Fibroblast of the aortic adventitia (primary cell): ENCODE measurements around the gene ZBTB11. TPM values are rescaled to one million over a fixed set of nuclear protein-coding genes. Genes with fewer than 3 reads are reported as not detected.
"Not testable (repeated sequence)": the region's sequence is repeated elsewhere in the genome, so short reads cannot be mapped to it uniquely, and the experiment has no call there.

Experiments
- DNase-seq: peaks from one replicate; pipeline ENCODE4 v3.0.0-alpha.2; 2010; ENCODE audit warnings: low read depth
- H3K4me3 ChIP-seq: 2 replicates; pipeline ENCODE4 v1.5.1; 2011; ENCODE audit warnings: low read depth, mild to moderate bottlenecking, control low read depth, low read length, moderate library complexity
- total RNA-seq: library from RNA; depleted of rRNA; stranded (reverse); fragments of >200 nt; gene quantifications from 2 replicates; pipeline ENCODE4 v1.2.3, GENCODE V29; 2012; ENCODE audit warnings: low replicate concordance
- TF ChIP-seq, protein P1 (sequence below): IDR thresholded peaks from 2 replicates; pipeline ENCODE4 v1.5.1; 2011; ENCODE audit warnings: mild to moderate bottlenecking, low read length, control low read depth, inconsistent platforms; ENCODE audit not compliant: insufficient read depth

ZBTB11 gene
- total RNA-seq, 1 donor: 23.1 TPM

DNA sequence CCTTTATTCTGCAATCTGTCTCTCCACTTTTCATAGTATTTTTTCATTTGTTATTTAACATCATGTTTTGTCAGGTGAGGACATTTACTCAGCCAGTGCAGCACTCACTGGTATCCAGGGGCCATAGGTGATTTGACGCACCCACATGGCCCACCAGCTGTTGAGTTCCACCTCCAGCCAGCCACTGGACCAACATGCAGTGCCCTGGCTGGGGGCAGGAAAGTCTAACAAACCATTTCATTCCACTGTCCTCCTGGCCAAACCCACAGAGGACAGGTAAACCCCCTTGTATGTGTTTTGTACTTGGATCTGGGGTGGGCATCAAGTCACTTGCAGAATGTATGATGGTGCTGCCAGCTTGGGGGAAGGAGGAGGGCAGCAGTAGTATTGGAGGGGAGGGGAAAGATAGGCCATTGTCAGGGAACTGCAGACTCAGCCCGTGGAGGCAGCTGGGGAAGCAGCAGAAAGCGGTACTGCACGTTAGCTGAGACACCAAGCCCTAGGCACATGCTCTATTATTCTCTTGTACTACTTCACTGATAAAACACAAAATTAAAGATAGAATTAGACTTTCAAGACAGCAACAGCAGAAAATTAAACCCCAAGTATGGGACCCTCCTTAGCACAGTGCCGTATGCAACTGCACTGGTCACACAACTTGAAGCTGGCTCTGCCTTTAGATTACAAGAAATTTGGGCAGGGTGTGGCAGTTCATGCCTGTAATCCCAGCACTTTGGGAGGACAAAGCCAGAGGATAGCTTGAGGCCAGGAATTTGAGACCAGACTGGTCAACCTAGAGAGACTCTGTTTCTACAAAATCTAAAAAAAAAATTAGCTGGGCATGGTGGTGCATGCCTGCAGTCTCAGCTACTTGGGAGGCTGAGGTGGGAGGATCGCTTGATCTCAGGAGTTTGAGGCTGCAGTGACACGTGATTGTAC lies 25.0 kb upstream of the ZBTB11 start:
- no peak overlapping the region for H3K4me3 ChIP-seq
- no peak for DNase-seq

DNA sequence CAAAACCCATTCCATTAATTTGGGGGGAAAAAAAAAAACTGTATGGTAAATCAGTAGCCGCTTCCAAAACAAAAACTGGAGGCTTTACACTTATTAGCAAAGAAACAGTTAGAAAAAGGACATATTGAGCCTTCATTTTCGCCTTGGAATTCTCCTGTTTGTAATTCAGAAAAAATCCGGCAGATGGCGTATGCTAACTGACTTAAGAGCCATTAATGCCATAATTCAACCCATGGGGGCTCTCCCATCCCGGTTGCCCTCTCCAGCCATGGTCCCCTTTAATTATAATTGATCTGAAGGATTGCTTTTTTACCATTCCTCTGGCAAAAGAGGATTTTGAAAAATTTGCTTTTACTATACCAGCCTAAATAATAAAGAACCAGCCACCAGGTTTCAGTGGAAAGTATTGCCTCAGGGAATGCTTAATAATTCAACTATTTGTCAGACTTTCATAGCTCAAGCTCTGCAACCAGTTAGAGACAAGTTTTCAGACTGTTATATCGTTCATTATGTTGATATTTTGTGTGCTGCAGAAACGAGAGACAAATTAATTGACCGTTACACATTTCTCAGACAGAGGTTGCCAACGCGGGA lies 18.9 kb upstream of the ZBTB11 start:
- TF ChIP-seq, protein P1, sequence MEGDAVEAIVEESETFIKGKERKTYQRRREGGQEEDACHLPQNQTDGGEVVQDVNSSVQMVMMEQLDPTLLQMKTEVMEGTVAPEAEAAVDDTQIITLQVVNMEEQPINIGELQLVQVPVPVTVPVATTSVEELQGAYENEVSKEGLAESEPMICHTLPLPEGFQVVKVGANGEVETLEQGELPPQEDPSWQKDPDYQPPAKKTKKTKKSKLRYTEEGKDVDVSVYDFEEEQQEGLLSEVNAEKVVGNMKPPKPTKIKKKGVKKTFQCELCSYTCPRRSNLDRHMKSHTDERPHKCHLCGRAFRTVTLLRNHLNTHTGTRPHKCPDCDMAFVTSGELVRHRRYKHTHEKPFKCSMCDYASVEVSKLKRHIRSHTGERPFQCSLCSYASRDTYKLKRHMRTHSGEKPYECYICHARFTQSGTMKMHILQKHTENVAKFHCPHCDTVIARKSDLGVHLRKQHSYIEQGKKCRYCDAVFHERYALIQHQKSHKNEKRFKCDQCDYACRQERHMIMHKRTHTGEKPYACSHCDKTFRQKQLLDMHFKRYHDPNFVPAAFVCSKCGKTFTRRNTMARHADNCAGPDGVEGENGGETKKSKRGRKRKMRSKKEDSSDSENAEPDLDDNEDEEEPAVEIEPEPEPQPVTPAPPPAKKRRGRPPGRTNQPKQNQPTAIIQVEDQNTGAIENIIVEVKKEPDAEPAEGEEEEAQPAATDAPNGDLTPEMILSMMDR: peak; percentile 67
- DNase-seq: peak; percentile 75
- no peak overlapping the region for H3K4me3 ChIP-seq

More for the DNA sequence above, 25.0 kb upstream of the ZBTB11 start:
- TF ChIP-seq, protein P1: no peak

DNA sequence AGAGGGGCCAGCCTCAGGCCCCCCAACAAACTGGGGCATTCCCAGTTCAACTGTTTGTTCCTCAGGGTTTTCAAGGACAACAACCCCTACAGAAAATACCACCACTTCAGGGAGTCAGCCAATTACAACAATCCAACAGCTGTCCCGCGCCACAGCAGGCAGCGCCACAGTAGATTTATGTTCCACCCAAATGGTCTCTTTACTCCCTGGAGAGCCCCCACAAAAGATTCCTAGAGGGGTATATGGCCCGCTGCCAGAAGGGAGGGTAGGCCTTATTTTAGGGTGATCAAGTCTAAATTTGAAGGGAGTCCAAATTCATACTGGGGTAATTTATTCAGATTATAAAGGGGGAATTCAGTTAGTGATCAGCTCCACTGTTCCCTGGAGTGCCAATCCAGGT lies 17.9 kb upstream of the ZBTB11 start:
- DNase-seq, H3K4me3 ChIP-seq: not testable (repeated sequence)

DNA sequence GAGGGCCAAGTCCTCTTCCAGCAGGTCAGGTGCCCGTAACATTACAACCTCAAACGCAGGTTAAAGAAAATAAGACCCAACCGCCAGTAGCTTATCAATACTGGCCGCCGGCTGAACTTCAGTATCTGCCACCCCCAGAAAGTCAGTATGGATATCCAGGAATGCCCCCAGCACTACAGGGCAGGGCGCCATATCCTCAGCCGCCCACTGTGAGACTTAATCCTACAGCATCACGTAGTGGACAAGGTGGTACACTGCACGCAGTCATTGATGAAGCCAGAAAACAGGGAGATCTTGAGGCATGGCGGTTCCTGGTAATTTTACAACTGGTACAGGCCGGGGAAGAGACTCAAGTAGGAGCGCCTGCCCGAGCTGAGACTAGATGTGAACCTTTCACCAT lies 16.6 kb upstream of the ZBTB11 start:
- peak; percentile 60 for DNase-seq
- not testable (repeated sequence) for H3K4me3 ChIP-seq
- TF ChIP-seq, protein P1: peak; percentile 63

DNA sequence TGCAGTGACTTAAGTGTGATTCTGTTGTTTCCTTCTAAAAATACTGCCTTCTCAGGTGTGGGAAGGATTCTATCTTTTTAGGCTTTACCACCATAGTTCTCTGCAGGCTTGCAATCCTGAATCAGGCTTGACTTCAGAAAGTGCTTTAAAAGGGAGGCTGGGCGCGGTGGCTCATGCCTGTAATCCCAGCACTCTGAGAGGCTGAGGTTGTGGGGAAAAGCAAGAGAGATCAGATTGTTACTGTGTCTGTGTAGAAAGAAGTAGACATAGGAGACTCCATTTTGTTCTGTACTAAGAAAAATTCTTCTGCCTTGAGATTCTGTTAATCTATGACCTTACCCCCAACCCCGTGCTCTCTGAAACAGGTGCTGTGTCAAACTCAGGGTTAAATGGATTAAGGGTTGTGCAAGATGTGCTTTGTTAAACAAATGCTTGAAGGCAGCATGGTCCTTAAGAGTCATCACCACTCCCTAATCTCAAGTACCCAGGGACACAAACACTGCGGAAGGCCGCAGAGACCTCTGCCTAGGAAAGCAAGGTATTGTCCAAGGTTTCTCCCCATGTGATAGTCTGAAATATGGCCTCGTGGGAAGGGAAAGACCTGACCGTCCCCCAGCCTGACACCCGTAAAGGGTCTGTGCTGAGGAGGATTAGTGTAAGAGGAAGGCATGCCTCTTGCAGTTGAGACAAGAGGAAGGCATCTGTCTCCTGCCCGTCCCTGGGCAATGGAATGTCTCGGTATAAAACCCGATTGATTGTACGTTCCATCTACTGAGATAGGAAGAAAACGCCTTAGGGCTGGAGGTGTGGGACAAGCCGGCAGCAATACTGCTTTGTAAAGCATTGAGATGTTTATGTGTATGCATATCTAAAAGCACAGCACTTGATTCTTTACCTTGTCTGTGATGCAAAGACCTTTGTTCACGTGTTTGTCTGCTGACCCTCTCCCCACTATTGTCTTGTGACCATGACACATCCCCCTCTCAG lies 15.0 kb upstream of the ZBTB11 start:
- H3K4me3 ChIP-seq, DNase-seq: not testable (repeated sequence)

DNA sequence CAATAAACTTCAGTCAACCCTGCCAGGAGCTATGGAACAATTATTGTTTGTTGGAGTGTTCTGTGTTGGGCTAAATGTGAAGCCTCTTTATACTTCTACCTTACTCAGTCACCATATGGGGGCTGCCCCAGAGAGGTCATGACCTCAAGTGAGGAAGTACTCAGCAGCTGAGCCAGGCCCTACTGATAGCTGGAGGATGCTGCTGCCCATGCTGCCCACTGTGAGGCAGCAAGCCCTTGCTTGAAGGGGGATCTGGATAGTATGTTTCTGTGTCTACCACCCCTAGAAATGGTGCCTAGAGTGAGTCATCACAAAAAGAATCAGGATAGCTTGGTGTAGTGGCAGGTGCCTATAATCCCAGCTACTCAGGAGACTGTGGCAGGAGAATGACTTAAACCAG lies 14.0 kb upstream of the ZBTB11 start:
- no peak overlapping the region for H3K4me3 ChIP-seq
- TF ChIP-seq, protein P1: no peak
- DNase-seq: no peak

DNA sequence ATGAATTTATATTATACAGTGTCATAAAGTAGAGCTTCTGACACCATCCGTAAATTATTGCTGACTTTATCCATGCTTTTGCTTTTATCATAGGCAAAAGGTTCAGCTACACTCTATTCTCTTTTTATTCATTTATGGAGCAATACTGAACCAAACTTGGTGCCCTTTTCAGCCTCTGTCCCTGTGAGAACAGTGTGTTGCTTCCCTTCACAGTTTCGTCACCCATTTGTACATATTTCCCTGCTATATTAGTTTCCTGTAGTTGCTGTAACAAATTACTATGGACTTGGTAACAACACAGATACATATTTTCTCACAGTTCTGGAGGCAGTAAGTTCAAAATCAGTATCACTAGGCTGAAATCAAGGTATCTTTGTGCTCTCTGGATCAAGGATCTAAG lies 12.4 kb upstream of the ZBTB11 start:
- H3K4me3 ChIP-seq: no peak overlapping the region
- TF ChIP-seq, protein P1: no peak
- DNase-seq: no peak
